Liver (tissue), 9 donors: ENCODE measurements around the gene TRAK1. TPM values are rescaled to one million over a fixed set of nuclear protein-coding genes. Genes with fewer than 3 reads are reported as not detected.
A peak's percentile ranks its signal among the peaks of the same experiment; 100 is the strongest.

Experiments used
- DNase-seq: peaks from one replicate; pipeline ENCODE4 v3.0.0-alpha.2; 2017; ENCODE audit warnings: low spot score
- H3K27ac ChIP-seq, 2 donors: one replicate each; pipeline ENCODE4 v1.7.0; 2013; ENCODE audit warnings: inconsistent platforms in 2 of 2, low read length in 2 of 2, control low read depth in 1 of 2, low read depth in 1 of 2, mild to moderate bottlenecking in 1 of 2
- H3K27me3 ChIP-seq, 4 donors: one replicate each; pipeline versions ENCODE4 v1.6.1 to v1.7.0; 2013; ENCODE audit warnings: low read length in 3 of 4, inconsistent platforms in 1 of 4, mild to moderate bottlenecking in 1 of 4, moderate library complexity in 1 of 4; ENCODE audit not compliant: control insufficient read depth in 4 of 4, insufficient read depth in 4 of 4
- H3K36me3 ChIP-seq, 4 donors: one replicate each; pipeline versions ENCODE4 v1.6.1 to v1.7.0; 2013; ENCODE audit warnings: low read length in 3 of 4, mild to moderate bottlenecking in 3 of 4, low read depth in 1 of 4, moderate library complexity in 1 of 4; ENCODE audit not compliant: control insufficient read depth in 4 of 4, insufficient read depth in 3 of 4
- H3K4me1 ChIP-seq, 4 donors: one replicate each; pipeline versions ENCODE4 v1.6.1 to v1.7.0; 2013; ENCODE audit warnings: low read length in 3 of 4, mild to moderate bottlenecking in 3 of 4, moderate library complexity in 1 of 4; ENCODE audit not compliant: control insufficient read depth in 4 of 4, insufficient read depth in 4 of 4
- H3K4me3 ChIP-seq, 3 donors: one replicate each; pipeline versions ENCODE4 v1.6.1 to v1.7.0; 2013; ENCODE audit warnings: low read length in 3 of 3, control low read depth in 1 of 3, low read depth in 1 of 3, mild to moderate bottlenecking in 1 of 3
- H3K9ac ChIP-seq, 2 donors: one replicate each; pipeline ENCODE4 v1.7.0; 2013; ENCODE audit warnings: low read length in 2 of 2, mild to moderate bottlenecking in 2 of 2, moderate library complexity in 2 of 2, control low read depth in 1 of 2, low read depth in 1 of 2
- H3K9me3 ChIP-seq, 4 donors: one replicate each; pipeline versions ENCODE4 v1.6.1 to v1.7.0; 2013; ENCODE audit warnings: low read length in 3 of 4; ENCODE audit not compliant: control insufficient read depth in 4 of 4
- EGR1 ChIP-seq, 2 donors: IDR thresholded peaks; 2 replicates each; pipeline ENCODE4 v1.6.1; 2016 to 2018; ENCODE audit warnings: antibody characterized with exemption in 2 of 2, low read depth in 2 of 2
- FOXA1 ChIP-seq: IDR thresholded peaks from 2 replicates; pipeline ENCODE4 v1.6.1; 2016; ENCODE audit warnings: antibody characterized with exemption
- FOXA2 ChIP-seq: IDR thresholded peaks from 2 replicates; pipeline ENCODE4 v1.6.1; 2016; ENCODE audit warnings: antibody characterized with exemption
- GABPA ChIP-seq, 2 donors: IDR thresholded peaks in 1 of 2; conservative IDR thresholded peaks in 1 of 2; 2 replicates each; pipeline ENCODE4 v1.6.1; 2016; ENCODE audit warnings: antibody characterized with exemption in 2 of 2, mild to moderate bottlenecking in 1 of 2, moderate library complexity in 1 of 2
- HNF4A ChIP-seq, 2 donors: conservative IDR thresholded peaks; 2 replicates each; pipeline ENCODE4 v1.6.1; 2016; ENCODE audit warnings: antibody characterized with exemption in 2 of 2, mild to moderate bottlenecking in 2 of 2
- JUND ChIP-seq, 2 donors: IDR thresholded peaks; 2 replicates each; pipeline ENCODE4 v1.6.1; 2016; ENCODE audit warnings: antibody characterized with exemption in 2 of 2
- NR2F2 ChIP-seq: IDR thresholded peaks from 2 replicates; pipeline ENCODE4 v1.6.1; 2016; ENCODE audit warnings: antibody characterized with exemption
- RAD21 ChIP-seq, 2 donors: IDR thresholded peaks; 2 replicates each; pipeline ENCODE4 v1.6.1; 2016; ENCODE audit warnings: antibody characterized with exemption in 2 of 2, mild to moderate bottlenecking in 2 of 2
- RXRA ChIP-seq, 2 donors: IDR thresholded peaks; 2 replicates each; pipeline ENCODE4 v1.6.1; 2017 to 2018; ENCODE audit warnings: antibody characterized with exemption in 2 of 2, mild to moderate bottlenecking in 1 of 2
- SP1 ChIP-seq: IDR thresholded peaks from 2 replicates; pipeline ENCODE4 v1.6.1; 2018; ENCODE audit warnings: antibody characterized with exemption, mild to moderate bottlenecking
- TAF1 ChIP-seq: conservative IDR thresholded peaks from 2 replicates; pipeline ENCODE4 v1.6.1; 2016; ENCODE audit warnings: antibody characterized with exemption, mild to moderate bottlenecking
- YY1 ChIP-seq: IDR thresholded peaks from 2 replicates; pipeline ENCODE4 v1.6.1; 2016; ENCODE audit warnings: antibody characterized with exemption, mild to moderate bottlenecking
- WGBS: extraction: QIAGEN DNeasy Blood & Tissue Kit; methylation state at CpG from one replicate; pipeline ENCODE4 v1.1.7; 2013; 5-methylcytosine and 5-hydroxymethylcytosine counted together
- polyA plus RNA-seq, 2 donors: library from polyadenylated mRNA; stranded (reverse) in 1 of 2; unstranded in 1 of 2; fragments of 200-250 nt in 1 of 2; fragments of >200 nt in 1 of 2; fragmentation: Nextera tagmentation in 1 of 2; extraction: Ambion mirVana in 1 of 2; gene quantifications; one replicate each; pipeline versions ENCODE4 v1.2.1 to v1.2.3, GENCODE V29; 2013 to 2015
- total RNA-seq, 2 donors: library from RNA; depleted of rRNA; stranded (reverse); fragments of >200 nt; gene quantifications; one replicate each; pipeline ENCODE4 v1.2.3, GENCODE V29; 2014
- TF ChIP-seq, protein P1 (sequence below): fragments of 150-350 bp; IDR thresholded peaks from 2 replicates; pipeline ENCODE4 v1.5.1; 2017; ENCODE audit warnings: improper control_type of control experiment, low read depth, low read length; ENCODE audit not compliant: missing input control
- TF ChIP-seq, protein P2 (sequence below): IDR thresholded peaks from 2 replicates; pipeline ENCODE4 v1.6.1; 2016; ENCODE audit warnings: antibody characterized with exemption
- TF ChIP-seq, protein P3 (sequence below): IDR thresholded peaks from 2 replicates; pipeline ENCODE4 v1.6.1; 2016; ENCODE audit warnings: antibody characterized with exemption
- TF ChIP-seq, protein P4 (sequence below): IDR thresholded peaks from 2 replicates; pipeline ENCODE4 v1.6.1; 2016; ENCODE audit warnings: antibody characterized with exemption
- TF ChIP-seq, protein P5 (sequence below): IDR thresholded peaks from 2 replicates; pipeline ENCODE4 v1.6.1; 2016; ENCODE audit warnings: antibody characterized with exemption, mild to moderate bottlenecking
- donor health status: healthy.
- donor health status: healthy.
- donor health status: healthy.
- donor health status: healthy.
- donor health status: healthy.

Gene TRAK1
- total and polyA plus RNA-seq, 4 donors, result 3.4 to 21.7 (median 8.6) TPM

DNA sequence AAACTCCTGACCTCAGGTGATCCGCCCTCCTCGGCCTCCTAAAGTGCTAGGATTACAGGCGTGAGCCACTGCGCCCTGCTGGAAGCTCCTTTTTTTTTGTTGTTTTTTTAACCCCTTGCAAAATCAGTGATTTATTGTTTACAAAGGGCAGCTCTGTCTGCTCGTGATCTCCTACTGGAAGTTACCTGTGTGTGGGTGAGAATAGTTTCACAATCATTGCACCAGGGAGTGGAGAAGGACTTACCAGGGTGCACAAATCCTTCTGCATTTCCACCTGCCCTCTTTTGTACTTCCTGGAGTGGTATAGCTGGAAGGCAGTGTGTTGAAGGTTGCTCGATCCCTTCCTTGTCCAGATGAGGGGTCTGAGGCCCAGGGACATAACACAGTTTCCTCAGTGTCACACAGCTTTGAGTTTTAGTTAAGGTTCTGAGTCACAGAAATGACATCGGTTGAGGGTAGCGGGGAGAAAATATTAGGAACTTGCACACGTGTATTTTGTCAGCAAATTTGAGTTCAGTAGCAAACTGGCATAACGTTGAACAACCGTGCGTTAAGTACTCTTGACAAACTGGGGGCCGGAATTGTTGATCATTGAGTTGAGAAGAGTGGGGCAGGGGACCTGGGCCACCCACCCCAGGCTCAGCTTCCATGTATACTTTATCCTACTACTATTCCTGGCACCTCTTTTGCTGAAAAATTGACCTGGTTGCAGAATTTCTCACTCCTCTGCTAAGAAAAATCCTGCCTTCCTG is 11.3 kb upstream of the TRAK1 start:
- TF ChIP-seq RAD21 (IDR thresholded peaks at IDR 0.05) (peak; percentile 68 to 69), EGR1 (IDR thresholded peaks at IDR 0.05; ENCODE audit: low read depth in 2 of 2) (peak; percentile 70 to 89), TAF1 (no peak), YY1 (no peak), FOXA1 (no peak), HNF4A (conservative IDR thresholded peaks at IDR 0.05) (peak; percentile 66 to 83), NR2F2 (no peak), SP1 (peak; percentile 71), GABPA (IDR thresholded peaks at IDR 0.05 in 1 of 2, conservative IDR thresholded peaks at IDR 0.05 in 1 of 2) (no peak), FOXA2 (peak; percentile 76), RXRA (IDR thresholded peaks at IDR 0.05) (peak; percentile 92), JUND (IDR thresholded peaks at IDR 0.05) (peak; percentile 33 to 59)
- TF ChIP-seq, protein P1, sequence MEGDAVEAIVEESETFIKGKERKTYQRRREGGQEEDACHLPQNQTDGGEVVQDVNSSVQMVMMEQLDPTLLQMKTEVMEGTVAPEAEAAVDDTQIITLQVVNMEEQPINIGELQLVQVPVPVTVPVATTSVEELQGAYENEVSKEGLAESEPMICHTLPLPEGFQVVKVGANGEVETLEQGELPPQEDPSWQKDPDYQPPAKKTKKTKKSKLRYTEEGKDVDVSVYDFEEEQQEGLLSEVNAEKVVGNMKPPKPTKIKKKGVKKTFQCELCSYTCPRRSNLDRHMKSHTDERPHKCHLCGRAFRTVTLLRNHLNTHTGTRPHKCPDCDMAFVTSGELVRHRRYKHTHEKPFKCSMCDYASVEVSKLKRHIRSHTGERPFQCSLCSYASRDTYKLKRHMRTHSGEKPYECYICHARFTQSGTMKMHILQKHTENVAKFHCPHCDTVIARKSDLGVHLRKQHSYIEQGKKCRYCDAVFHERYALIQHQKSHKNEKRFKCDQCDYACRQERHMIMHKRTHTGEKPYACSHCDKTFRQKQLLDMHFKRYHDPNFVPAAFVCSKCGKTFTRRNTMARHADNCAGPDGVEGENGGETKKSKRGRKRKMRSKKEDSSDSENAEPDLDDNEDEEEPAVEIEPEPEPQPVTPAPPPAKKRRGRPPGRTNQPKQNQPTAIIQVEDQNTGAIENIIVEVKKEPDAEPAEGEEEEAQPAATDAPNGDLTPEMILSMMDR, result peak; percentile 10
- TF ChIP-seq, protein P2, sequence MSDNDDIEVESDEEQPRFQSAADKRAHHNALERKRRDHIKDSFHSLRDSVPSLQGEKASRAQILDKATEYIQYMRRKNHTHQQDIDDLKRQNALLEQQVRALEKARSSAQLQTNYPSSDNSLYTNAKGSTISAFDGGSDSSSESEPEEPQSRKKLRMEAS, result peak; percentile 64
- TF ChIP-seq, protein P3, sequence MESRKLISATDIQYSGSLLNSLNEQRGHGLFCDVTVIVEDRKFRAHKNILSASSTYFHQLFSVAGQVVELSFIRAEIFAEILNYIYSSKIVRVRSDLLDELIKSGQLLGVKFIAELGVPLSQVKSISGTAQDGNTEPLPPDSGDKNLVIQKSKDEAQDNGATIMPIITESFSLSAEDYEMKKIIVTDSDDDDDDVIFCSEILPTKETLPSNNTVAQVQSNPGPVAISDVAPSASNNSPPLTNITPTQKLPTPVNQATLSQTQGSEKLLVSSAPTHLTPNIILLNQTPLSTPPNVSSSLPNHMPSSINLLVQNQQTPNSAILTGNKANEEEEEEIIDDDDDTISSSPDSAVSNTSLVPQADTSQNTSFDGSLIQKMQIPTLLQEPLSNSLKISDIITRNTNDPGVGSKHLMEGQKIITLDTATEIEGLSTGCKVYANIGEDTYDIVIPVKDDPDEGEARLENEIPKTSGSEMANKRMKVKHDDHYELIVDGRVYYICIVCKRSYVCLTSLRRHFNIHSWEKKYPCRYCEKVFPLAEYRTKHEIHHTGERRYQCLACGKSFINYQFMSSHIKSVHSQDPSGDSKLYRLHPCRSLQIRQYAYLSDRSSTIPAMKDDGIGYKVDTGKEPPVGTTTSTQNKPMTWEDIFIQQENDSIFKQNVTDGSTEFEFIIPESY, result peak; percentile 46
- TF ChIP-seq, protein P4, sequence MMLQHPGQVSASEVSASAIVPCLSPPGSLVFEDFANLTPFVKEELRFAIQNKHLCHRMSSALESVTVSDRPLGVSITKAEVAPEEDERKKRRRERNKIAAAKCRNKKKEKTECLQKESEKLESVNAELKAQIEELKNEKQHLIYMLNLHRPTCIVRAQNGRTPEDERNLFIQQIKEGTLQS, result peak; percentile 47
- TF ChIP-seq, protein P5, sequence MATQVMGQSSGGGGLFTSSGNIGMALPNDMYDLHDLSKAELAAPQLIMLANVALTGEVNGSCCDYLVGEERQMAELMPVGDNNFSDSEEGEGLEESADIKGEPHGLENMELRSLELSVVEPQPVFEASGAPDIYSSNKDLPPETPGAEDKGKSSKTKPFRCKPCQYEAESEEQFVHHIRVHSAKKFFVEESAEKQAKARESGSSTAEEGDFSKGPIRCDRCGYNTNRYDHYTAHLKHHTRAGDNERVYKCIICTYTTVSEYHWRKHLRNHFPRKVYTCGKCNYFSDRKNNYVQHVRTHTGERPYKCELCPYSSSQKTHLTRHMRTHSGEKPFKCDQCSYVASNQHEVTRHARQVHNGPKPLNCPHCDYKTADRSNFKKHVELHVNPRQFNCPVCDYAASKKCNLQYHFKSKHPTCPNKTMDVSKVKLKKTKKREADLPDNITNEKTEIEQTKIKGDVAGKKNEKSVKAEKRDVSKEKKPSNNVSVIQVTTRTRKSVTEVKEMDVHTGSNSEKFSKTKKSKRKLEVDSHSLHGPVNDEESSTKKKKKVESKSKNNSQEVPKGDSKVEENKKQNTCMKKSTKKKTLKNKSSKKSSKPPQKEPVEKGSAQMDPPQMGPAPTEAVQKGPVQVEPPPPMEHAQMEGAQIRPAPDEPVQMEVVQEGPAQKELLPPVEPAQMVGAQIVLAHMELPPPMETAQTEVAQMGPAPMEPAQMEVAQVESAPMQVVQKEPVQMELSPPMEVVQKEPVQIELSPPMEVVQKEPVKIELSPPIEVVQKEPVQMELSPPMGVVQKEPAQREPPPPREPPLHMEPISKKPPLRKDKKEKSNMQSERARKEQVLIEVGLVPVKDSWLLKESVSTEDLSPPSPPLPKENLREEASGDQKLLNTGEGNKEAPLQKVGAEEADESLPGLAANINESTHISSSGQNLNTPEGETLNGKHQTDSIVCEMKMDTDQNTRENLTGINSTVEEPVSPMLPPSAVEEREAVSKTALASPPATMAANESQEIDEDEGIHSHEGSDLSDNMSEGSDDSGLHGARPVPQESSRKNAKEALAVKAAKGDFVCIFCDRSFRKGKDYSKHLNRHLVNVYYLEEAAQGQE, result peak; percentile 32
- no peaks in the 10 kb centered on the region for H3K27me3 ChIP-seq
- DNase-seq, result no peak
- peaks cover 5 to 16% (median 12%) of the 10 kb centered on the region in 4 donors for H3K4me1 ChIP-seq
- no peak overlapping the region for H3K9ac ChIP-seq
- H3K36me3 ChIP-seq, result no peaks in the 10 kb centered on the region
- 46% methylated on average over 13 of the region's 13 CpGs for WGBS
- H3K27ac ChIP-seq, result peak overlapping the region; percentile 75 to 93
- H3K9me3 ChIP-seq, result no peaks in the 10 kb centered on the region
- no peak overlapping the region for H3K4me3 ChIP-seq
